SK-N-SH treated with all-trans-retinoic acid at 6 μM for 48 hours (cell line): Measurements from ENCODE around the gene RAB6A.

Source experiments
- ARNTL ChIP-seq: fragments of 450-650 bp; formaldehyde crosslinking; IDR thresholded peaks from 2 replicates; pipeline ENCODE4 v1.5.0; 2020; ENCODE audit warnings: low read depth, mild to moderate bottlenecking, moderate library complexity, borderline replicate concordance
- CREB5 ChIP-seq: fragments of 250-450 bp; sonication (Bioruptor Pico); IDR thresholded peaks from 2 replicates; pipeline ENCODE4 v1.5.1; 2020; ENCODE audit warnings: low read depth, mild to moderate bottlenecking, moderate library complexity
- GLIS3 ChIP-seq: fragments of 250-450 bp; sonication (Bioruptor Pico); IDR thresholded peaks from 2 replicates; pipeline ENCODE4 v1.5.0; 2020; ENCODE audit warnings: mild to moderate bottlenecking, moderate library complexity
- PATZ1 ChIP-seq: fragments of 250-450 bp; sonication (Bioruptor Pico); IDR thresholded peaks from 2 replicates; pipeline ENCODE4 v1.8.0; 2020; ENCODE audit warnings: mild to moderate bottlenecking, moderate library complexity, borderline replicate concordance
- ZC3H10 ChIP-seq: fragments of 250-450 bp; sonication (Bioruptor Pico); IDR thresholded peaks from 2 replicates; pipeline ENCODE4 v1.5.1; 2021; ENCODE audit warnings: mild to moderate bottlenecking, moderate library complexity
- ZFP3 ChIP-seq: fragments of 250-450 bp; sonication (Bioruptor Pico); IDR thresholded peaks from 2 replicates; pipeline ENCODE4 v1.5.0; 2020; ENCODE audit warnings: mild to moderate bottlenecking, moderate library complexity

GRCh38 chr11:73659961-73660360 is 100.9 kb downstream of the RAB6A start:
- TF ChIP-seq PATZ1 (CRISPR knock-in tag) (no peak), CREB5 (no peak), ZC3H10 (no peak), GLIS3 (CRISPR knock-in tag) (no peak), ARNTL (CRISPR knock-in tag) (no peak), ZFP3 (no peak)
